Gastrocnemius medialis (tissue), 4 donors: ENCODE data around the gene TTC28. TPM values are rescaled to one million over a fixed set of nuclear protein-coding genes. Genes with fewer than 3 reads are reported as not detected.

Experiments
- ATAC-seq, 2 donors: fragments of 150-250 bp; one replicate each; pipeline ENCODE4 v1.9.1; 2016
- DNase-seq, 2 donors: peaks; one replicate each; pipeline ENCODE4 v3.0.0-alpha.2; 2019
- H3K27ac ChIP-seq, 4 donors: fragments of 200-600 bp; sonication (generic); 1 replicate in 1 of 4; 2 replicates in 3 of 4; pipeline ENCODE4 v1.5.1; 2016 to 2018; ENCODE audit warnings: mild to moderate bottlenecking in 2 of 4, moderate library complexity in 1 of 4
- H3K27me3 ChIP-seq, 3 donors: fragments of 200-600 bp; sonication (generic) in 2 of 3; 1 replicate in 1 of 3; 2 replicates in 2 of 3; pipeline versions ENCODE4 v1.5.1 to v1.6.0; 2016 to 2019; ENCODE audit warnings: mild to moderate bottlenecking in 1 of 3, moderate library complexity in 1 of 3
- H3K36me3 ChIP-seq, 2 donors: fragments of 200-600 bp; sonication (generic) in 1 of 2; one replicate each; pipeline ENCODE4 v1.5.1; 2017 to 2018
- H3K4me1 ChIP-seq, 2 donors: fragments of 200-600 bp; sonication (generic) in 1 of 2; one replicate each; pipeline ENCODE4 v1.5.1; 2016 to 2017; ENCODE audit warnings: mild to moderate bottlenecking in 2 of 2
- H3K4me3 ChIP-seq, 4 donors: fragments of 200-600 bp; sonication (generic) in 3 of 4; 1 replicate in 1 of 4; 2 replicates in 3 of 4; pipeline ENCODE4 v1.5.1; 2016 to 2019; ENCODE audit warnings: mild to moderate bottlenecking in 2 of 4
- H3K9me3 ChIP-seq, 3 donors: fragments of 200-600 bp; sonication (generic) in 2 of 3; 1 replicate in 1 of 3; 2 replicates in 2 of 3; pipeline ENCODE4 v1.5.1; 2016 to 2019
- POLR2A ChIP-seq, 2 donors: fragments of 450-650 bp; IDR thresholded peaks; one replicate each; pipeline ENCODE4 v1.6.1; 2017; ENCODE audit warnings: antibody characterized with exemption in 2 of 2, mild to moderate bottlenecking in 2 of 2, moderate library complexity in 2 of 2
- in situ Hi-C, 4 donors: fragments of 200-750 bp; cut with MboI; loops; one replicate each; pipeline versions ENCODE4 v1.15.0 to v1.8.0; 2017; ENCODE audit warnings: low sequenced_read_pairs in 4 of 4
- intact Hi-C: fragments of 100-400 bp; cut with DNase I; formaldehyde crosslinking; loops from one replicate; pipeline ENCODE4 v1.15.1; 2023; ENCODE audit warnings: low total_unique reads
- total RNA-seq, 4 donors: library from RNA; depleted of rRNA; stranded (reverse); fragments of >200 nt; gene quantifications; one replicate each; pipeline versions ENCODE4 v1.1.0 to v1.2.3, GENCODE V29; 2016
- TF ChIP-seq, protein P1 (sequence below), 5 experiments: fragments of 450-650 bp in 3 of 5; fragments of 200-600 bp in 2 of 5; sonication (generic) in 2 of 5; IDR thresholded peaks in 4 of 5; conservative IDR thresholded peaks in 1 of 5; 1 replicate in 4 of 5; 2 replicates in 1 of 5; pipeline ENCODE4 v1.5.1; 2016 to 2019; ENCODE audit warnings: antibody characterized with exemption in 5 of 5, mild to moderate bottlenecking in 3 of 5, moderate library complexity in 3 of 5

TTC28 gene
- total RNA-seq, 4 donors from 2014 or later, result 6.3 to 18.1 (median 8.4) TPM

DNA sequence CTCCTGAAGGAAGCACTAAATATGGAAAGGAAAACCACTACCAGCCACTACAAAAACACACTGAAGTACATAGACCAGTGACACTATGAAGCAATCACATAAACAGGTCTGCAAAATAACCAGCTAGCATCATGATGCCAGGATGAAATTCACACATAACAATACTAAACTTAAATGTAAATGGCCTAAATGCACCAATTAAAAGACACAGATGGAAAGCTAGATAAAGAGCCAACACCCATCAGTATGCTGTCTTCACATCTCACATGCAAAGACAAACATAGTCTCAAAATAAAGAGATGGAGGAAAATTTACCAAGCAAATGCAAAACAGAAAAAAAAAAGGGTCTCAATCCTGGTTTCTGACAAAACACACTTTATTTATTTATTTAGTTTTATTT, 171.7 kb downstream of the TTC28 start:
- TF ChIP-seq, protein P1, sequence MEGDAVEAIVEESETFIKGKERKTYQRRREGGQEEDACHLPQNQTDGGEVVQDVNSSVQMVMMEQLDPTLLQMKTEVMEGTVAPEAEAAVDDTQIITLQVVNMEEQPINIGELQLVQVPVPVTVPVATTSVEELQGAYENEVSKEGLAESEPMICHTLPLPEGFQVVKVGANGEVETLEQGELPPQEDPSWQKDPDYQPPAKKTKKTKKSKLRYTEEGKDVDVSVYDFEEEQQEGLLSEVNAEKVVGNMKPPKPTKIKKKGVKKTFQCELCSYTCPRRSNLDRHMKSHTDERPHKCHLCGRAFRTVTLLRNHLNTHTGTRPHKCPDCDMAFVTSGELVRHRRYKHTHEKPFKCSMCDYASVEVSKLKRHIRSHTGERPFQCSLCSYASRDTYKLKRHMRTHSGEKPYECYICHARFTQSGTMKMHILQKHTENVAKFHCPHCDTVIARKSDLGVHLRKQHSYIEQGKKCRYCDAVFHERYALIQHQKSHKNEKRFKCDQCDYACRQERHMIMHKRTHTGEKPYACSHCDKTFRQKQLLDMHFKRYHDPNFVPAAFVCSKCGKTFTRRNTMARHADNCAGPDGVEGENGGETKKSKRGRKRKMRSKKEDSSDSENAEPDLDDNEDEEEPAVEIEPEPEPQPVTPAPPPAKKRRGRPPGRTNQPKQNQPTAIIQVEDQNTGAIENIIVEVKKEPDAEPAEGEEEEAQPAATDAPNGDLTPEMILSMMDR (IDR thresholded peaks at IDR 0.05 in 4 of 5, conservative IDR thresholded peaks at IDR 0.05 in 1 of 5), result no peak
- Histone ChIP-seq H3K27ac (no peak overlapping the region), H3K4me1 (peaks cover 0 to 3% of the 10 kb centered on the region in 2 donors), H3K9me3 (peaks cover 0 to 8% (median 0%) of the 10 kb centered on the region in 3 donors), H3K27me3 (no peaks in the 10 kb centered on the region), H3K4me3 (no peak overlapping the region), H3K36me3 (no peaks in the 10 kb centered on the region)
- intact Hi-C loops (no loop called here), in situ Hi-C loops (no loop called here)
- DNase-seq (no peak), ATAC-seq (no peak)

DNA sequence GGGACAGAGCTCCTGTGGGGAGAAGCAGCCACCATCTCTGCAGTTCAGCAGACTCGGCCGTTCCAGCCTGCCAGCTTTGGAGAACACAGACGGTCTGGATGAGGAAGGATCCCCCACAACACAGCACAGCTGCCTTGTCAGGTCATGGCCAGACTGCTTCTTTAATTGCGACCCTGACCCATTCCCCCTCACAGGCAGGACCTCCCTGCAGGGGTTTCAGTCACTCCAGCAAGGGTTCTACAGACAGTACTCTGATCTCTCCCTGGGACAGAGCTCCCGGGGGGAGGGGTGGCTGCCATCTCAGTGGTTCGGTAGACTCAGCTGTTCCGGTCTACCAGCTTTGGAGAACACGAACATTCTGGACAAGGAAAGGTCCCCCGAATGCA, 173.5 kb downstream of the TTC28 start:
- intact Hi-C loops (no loop called here), in situ Hi-C loops (no loop called here)
- no peak for ATAC-seq
- no peak overlapping the region for H3K27ac ChIP-seq
- no peaks in the 10 kb centered on the region for H3K27me3 ChIP-seq
- H3K9me3 ChIP-seq, result peaks cover 0 to 3% (median 0%) of the 10 kb centered on the region in 3 donors
- no peaks in the 10 kb centered on the region for H3K36me3 ChIP-seq
- H3K4me3 ChIP-seq, result peak overlapping the region in 3 of 4 donors; percentile 6 to 27 (median 19)
- TF ChIP-seq POLR2A (IDR thresholded peaks at IDR 0.05), result no peak
- TF ChIP-seq, protein P1 (IDR thresholded peaks at IDR 0.05 in 4 of 5, conservative IDR thresholded peaks at IDR 0.05 in 1 of 5), result no peak
- DNase-seq, result no peak
- peaks cover 0 to 3% of the 10 kb centered on the region in 2 donors for H3K4me1 ChIP-seq

DNA sequence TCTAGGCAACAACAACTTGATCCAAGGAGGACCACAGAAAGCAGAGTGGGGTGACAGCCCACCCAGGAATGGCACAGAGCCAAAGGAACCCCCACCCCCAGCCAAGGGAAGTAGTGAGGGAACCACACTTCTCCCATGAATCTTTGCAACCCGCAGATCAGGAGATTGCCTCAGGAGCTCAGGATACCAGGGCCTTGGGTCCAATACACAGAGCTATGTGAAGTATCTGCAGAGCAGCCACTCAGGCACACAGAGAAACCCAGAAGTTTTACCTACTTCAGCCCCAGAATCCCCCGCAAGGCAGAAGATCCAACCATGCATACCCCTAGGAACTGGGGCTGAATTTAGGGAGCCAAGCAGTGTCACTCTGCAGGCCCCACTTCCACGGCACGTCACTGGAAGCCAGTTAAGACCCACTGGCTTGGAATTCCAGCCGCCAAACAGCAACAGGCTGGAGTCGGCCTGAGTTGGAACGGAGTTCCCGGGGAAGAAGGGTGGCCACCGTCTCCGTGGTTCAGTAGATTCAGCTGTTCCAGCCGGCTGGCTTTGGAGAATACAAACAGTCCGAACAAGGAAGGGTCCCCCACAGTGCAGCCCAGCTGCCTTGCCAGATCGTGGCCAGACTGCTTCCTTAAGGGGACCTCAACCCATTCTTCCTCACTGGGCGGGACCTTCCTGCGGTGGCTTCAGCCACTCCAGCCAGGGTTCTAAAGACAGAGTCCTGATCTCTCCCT, 174.1 kb downstream of the TTC28 start:
- Histone ChIP-seq H3K36me3 (no peaks in the 10 kb centered on the region), H3K4me3 (peak overlapping the region in 3 of 4 donors; percentile 6 to 27 (median 19)), H3K4me1 (peaks cover 0 to 3% of the 10 kb centered on the region in 2 donors), H3K9me3 (no peaks in the 10 kb centered on the region), H3K27me3 (no peaks in the 10 kb centered on the region), H3K27ac (no peak overlapping the region)
- no peak for DNase-seq
- intact Hi-C loops (no loop called here), in situ Hi-C loops (no loop called here)
- TF ChIP-seq, protein P1 (IDR thresholded peaks at IDR 0.05 in 4 of 5, conservative IDR thresholded peaks at IDR 0.05 in 1 of 5), result no peak
- no peak for TF ChIP-seq POLR2A (IDR thresholded peaks at IDR 0.05)
- ATAC-seq, result peak in 1 of 2 donors; percentile 39

DNA sequence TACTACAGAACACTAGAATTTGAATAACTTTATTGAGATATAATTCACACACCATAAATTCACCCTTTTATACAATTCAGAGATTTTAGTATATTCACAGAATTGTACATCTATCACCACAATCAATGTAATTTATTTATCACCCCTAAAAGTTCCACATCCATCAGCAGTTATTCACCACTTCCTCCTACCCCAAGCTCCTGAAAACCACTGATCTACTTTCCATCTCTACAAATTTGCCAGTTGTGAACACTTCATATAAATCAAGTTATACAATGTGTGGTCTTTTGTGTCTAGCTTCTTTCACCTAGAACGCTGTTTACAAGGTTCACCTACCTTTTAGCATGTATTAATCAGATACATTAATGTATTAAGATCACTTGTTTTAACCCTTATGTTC, 179.6 kb downstream of the TTC28 start:
- in situ Hi-C loops, result no loop called here
- Histone ChIP-seq H3K27ac (no peak overlapping the region), H3K4me1 (no peaks in the 10 kb centered on the region), H3K36me3 (no peaks in the 10 kb centered on the region), H3K27me3 (no peaks in the 10 kb centered on the region), H3K4me3 (no peak overlapping the region), H3K9me3 (no peaks in the 10 kb centered on the region)
- intact Hi-C loops, result no loop called here
- no peak for DNase-seq
- TF ChIP-seq POLR2A (IDR thresholded peaks at IDR 0.05), result no peak
- TF ChIP-seq, protein P1 (IDR thresholded peaks at IDR 0.05 in 4 of 5, conservative IDR thresholded peaks at IDR 0.05 in 1 of 5), result no peak
- no peak for ATAC-seq
